ENCODE measurements around the gene MAN2B1. TPM values are rescaled to one million over a fixed set of nuclear protein-coding genes. Genes with fewer than 3 reads are reported as not detected.

The MAN2B1 gene
- total and polyA plus RNA-seq, 2 experiments from 2014 or later, result 22.1 to 47.5 TPM

DNA sequence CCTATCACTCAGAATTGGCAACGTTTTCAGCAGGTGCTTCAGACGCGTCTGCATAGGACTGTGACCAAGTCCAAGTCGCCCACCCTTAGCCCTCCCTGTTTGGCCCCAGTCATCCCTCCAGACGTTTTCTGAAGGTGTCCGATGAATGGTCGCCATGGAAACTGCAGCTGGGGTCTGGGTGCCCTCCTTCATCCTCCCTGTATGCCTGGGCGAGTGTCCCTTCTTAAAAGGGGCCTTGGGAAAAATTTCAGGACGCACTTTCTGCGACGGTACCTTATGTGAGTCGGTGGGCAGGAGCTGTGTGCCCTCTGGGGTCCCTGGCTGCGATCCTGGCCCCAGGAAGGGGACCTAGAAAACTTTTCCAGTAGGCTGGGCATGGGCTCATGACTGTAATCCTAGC is 25.1 kb downstream of the MAN2B1 start:
- Histone ChIP-seq H3K36me3 (no peaks in the 10 kb centered on the region), H3K9me3 (ENCODE audit: low read depth) (no peaks in the 10 kb centered on the region), H3K4me1 (ENCODE audit: low read depth) (peaks cover 3% of the 10 kb centered on the region), H3K27me3 (no peaks in the 10 kb centered on the region), H3K27ac (no peak overlapping the region), H3K4me3 (no peak overlapping the region)
- DNase-seq (ENCODE audit: low read depth in 1 of 2, low spot score in 1 of 2), result no peak
- TF ChIP-seq CTCF (IDR thresholded peaks at IDR 0.05; ENCODE audit: low read depth, low read length), result no peak

- H3K27ac ChIP-seq, result no peak overlapping the region
- H3K4me1 ChIP-seq (ENCODE audit: low read depth), result peaks cover 3% of the 10 kb centered on the region
- TF ChIP-seq CTCF (IDR thresholded peaks at IDR 0.05; ENCODE audit: low read depth, low read length), result peak; percentile 82
- H3K9me3 ChIP-seq (ENCODE audit: low read depth), result no peaks in the 10 kb centered on the region
- H3K36me3 ChIP-seq, result no peaks in the 10 kb centered on the region
- DNase-seq (ENCODE audit: low read depth in 1 of 2, low spot score in 1 of 2), result peak; percentile 83 to 85
- H3K27me3 ChIP-seq, result no peaks in the 10 kb centered on the region
- no peak overlapping the region for H3K4me3 ChIP-seq
Observed at GRCh38 chr19:12639901-12640613, 26.5 kb downstream of the MAN2B1 start.

GRCh38 chr19:12638611-12639182 is 27.8 kb downstream of the MAN2B1 start:
- no peak overlapping the region for H3K4me3 ChIP-seq
- DNase-seq (ENCODE audit: low read depth in 1 of 2, low spot score in 1 of 2), result no peak
- no peaks in the 10 kb centered on the region for H3K9me3 ChIP-seq (ENCODE audit: low read depth)
- H3K4me1 ChIP-seq (ENCODE audit: low read depth), result peaks cover 3% of the 10 kb centered on the region
- no peak for TF ChIP-seq CTCF (IDR thresholded peaks at IDR 0.05; ENCODE audit: low read depth, low read length)
- no peaks in the 10 kb centered on the region for H3K27me3 ChIP-seq
- no peak overlapping the region for H3K27ac ChIP-seq
- no peaks in the 10 kb centered on the region for H3K36me3 ChIP-seq

GRCh38 chr19:12636631-12637030 is 29.9 kb downstream of the MAN2B1 start:
- Histone ChIP-seq H3K4me3 (no peak overlapping the region), H3K4me1 (ENCODE audit: low read depth) (peaks cover 3% of the 10 kb centered on the region), H3K27ac (no peak overlapping the region), H3K9me3 (ENCODE audit: low read depth) (no peaks in the 10 kb centered on the region), H3K27me3 (no peaks in the 10 kb centered on the region), H3K36me3 (peaks cover 4% of the 10 kb centered on the region)
- no peak for TF ChIP-seq CTCF (IDR thresholded peaks at IDR 0.05; ENCODE audit: low read depth, low read length)
- no peak for DNase-seq (ENCODE audit: low read depth in 1 of 2, low spot score in 1 of 2)

- peaks cover 53% of the 10 kb centered on the region for H3K36me3 ChIP-seq
Observed at GRCh38 chr19:12629215-12629614, 37.3 kb downstream of the MAN2B1 start.

More at GRCh38 chr19:12629215-12629614, 37.3 kb downstream of the MAN2B1 start:
- TF ChIP-seq CTCF (IDR thresholded peaks at IDR 0.05; ENCODE audit: low read depth, low read length), result no peak
- Histone ChIP-seq H3K27ac (no peak overlapping the region), H3K4me3 (no peak overlapping the region), H3K9me3 (ENCODE audit: low read depth) (no peaks in the 10 kb centered on the region), H3K27me3 (no peaks in the 10 kb centered on the region), H3K4me1 (ENCODE audit: low read depth) (no peaks in the 10 kb centered on the region)
- DNase-seq (ENCODE audit: low read depth in 1 of 2, low spot score in 1 of 2), result no peak

Measured in cardiac muscle cell (in vitro differentiated cells and primary cell).